K562 (cell line): ENCODE results near the gene CDRT15. TPM values are rescaled to one million over a fixed set of nuclear protein-coding genes. Genes with fewer than 3 reads are reported as not detected.

ENCODE experiments used
- ATAC-seq: fragments of 200-7000 bp; cut with Tn5 transposase; 3 replicates; pipeline ENCODE4 v1.9.1; 2020; ENCODE audit warnings: moderate library complexity
- BruUV-seq: library from RNA; stranded (reverse); fragments of 400-500 nt; replicated peaks from 2 replicates; lab custom pipeline; 2021; lab: Mats Ljungman, UMichigan
- CTCF ChIA-PET: fragments of 300-600 bp; formaldehyde crosslinking; extraction: SDS; loops from one replicate; lab custom pipeline; 2021; ENCODE audit warnings: low intra/inter-chr PET ratio; lab: Yijun Ruan, JAX
- POLR2A ChIA-PET: fragments of 300-600, 350-650 bp; sonication (Branson Sonifier 250); formaldehyde crosslinking; extraction: SDS; loops from one replicate; lab custom pipeline; 2021; ENCODE audit warnings: antibody characterized with exemption, inconsistent platforms; lab: Yijun Ruan, JAX
- DNase-seq, 4 experiments: peaks; one replicate each; pipeline versions ENCODE4 v3.0.0 to v3.0.0-alpha.2; 2011 to 2018; ENCODE audit warnings: low spot score in 3 of 4, mixed read lengths in 3 of 4; ENCODE audit errors: extremely low read depth in 1 of 4
- FAIRE-seq: peaks from 2 replicates; lab custom pipeline; 2011; peaks lifted over from hg19 to GRCh38; lab: Jason Lieb, UNC
- H2AFZ ChIP-seq: 2 replicates; pipeline ENCODE4 v1.6.0; 2011; ENCODE audit warnings: low read depth, low read length, control low read depth, inconsistent platforms
- H3K27ac ChIP-seq: fragments of 200-600 bp; 3 replicates; pipeline ENCODE4 v1.8.0; 2011; ENCODE audit warnings: low read depth, mild to moderate bottlenecking, control low read depth, inconsistent platforms, low read length, moderate library complexity, mixed read lengths; ENCODE audit errors: extremely low read depth
- H3K27me3 ChIP-seq, 2 experiments: fragments of 300-600 bp in 1 of 2; 2 replicates in 1 of 2; 3 replicates in 1 of 2; pipeline versions ENCODE4 v1.6.0 to v1.8.0; 2011; ENCODE audit warnings: inconsistent platforms in 2 of 2, low read length in 2 of 2, mild to moderate bottlenecking in 1 of 2, mixed read lengths in 1 of 2, moderate library complexity in 1 of 2; ENCODE audit not compliant: control insufficient read depth in 2 of 2, insufficient read depth in 2 of 2
- H3K36me3 ChIP-seq: fragments of 300-600 bp; 3 replicates; pipeline ENCODE4 v1.8.0; 2011; ENCODE audit warnings: mild to moderate bottlenecking, low read length, inconsistent platforms; ENCODE audit not compliant: control insufficient read depth, insufficient read depth
- H3K4me1 ChIP-seq, 2 experiments: fragments of 200-600 bp in 1 of 2; replicated peaks in 1 of 2; 2 replicates in 1 of 2; 3 replicates in 1 of 2; pipeline versions ENCODE4 v1.5.1 to v1.8.0; 2011; ENCODE audit warnings: inconsistent platforms in 2 of 2, low read length in 2 of 2, mild to moderate bottlenecking in 1 of 2, mixed read lengths in 1 of 2, moderate library complexity in 1 of 2; ENCODE audit not compliant: control insufficient read depth in 2 of 2, insufficient read depth in 2 of 2
- H3K4me2 ChIP-seq: 2 replicates; pipeline ENCODE4 v1.6.1; 2011; ENCODE audit warnings: low read length, control low read depth, inconsistent platforms, mixed read lengths; ENCODE audit not compliant: insufficient read depth
- H3K4me3 ChIP-seq: fragments of 200-600 bp; sonication (generic), shearing (Covaris generic); 2 replicates; pipeline ENCODE4 v1.5.1; 2016; ENCODE audit warnings: control low read depth, inconsistent platforms
- H3K79me2 ChIP-seq: fragments of 200-600 bp; 3 replicates; pipeline ENCODE4 v1.8.0; 2011; ENCODE audit warnings: low read length, inconsistent platforms; ENCODE audit not compliant: control insufficient read depth, insufficient read depth
- H3K9ac ChIP-seq, 2 experiments: 2 replicates each; pipeline versions ENCODE4 v1.6.0 to v1.6.1; 2011; ENCODE audit warnings: low read depth in 2 of 2, low read length in 2 of 2, control low read depth in 1 of 2, inconsistent platforms in 1 of 2, mild to moderate bottlenecking in 1 of 2, mixed read lengths in 1 of 2; ENCODE audit not compliant: insufficient read depth in 1 of 2
- H3K9me1 ChIP-seq: one replicate; pipeline ENCODE4 v1.6.0; 2011; ENCODE audit warnings: inconsistent platforms, mild to moderate bottlenecking, low read length, moderate library complexity; ENCODE audit not compliant: control insufficient read depth, insufficient read depth
- H3K9me3 ChIP-seq: replicated peaks from 2 replicates; pipeline ENCODE4 v1.5.1; 2011; ENCODE audit warnings: low read depth, low read length, inconsistent platforms; ENCODE audit not compliant: control insufficient read depth, insufficient read depth
- H4K20me1 ChIP-seq: replicated peaks from 2 replicates; pipeline ENCODE4 v1.6.1; 2011; ENCODE audit warnings: low read length, inconsistent platforms, mixed read lengths; ENCODE audit not compliant: control insufficient read depth, insufficient read depth
- ADNP ChIP-seq: fragments of 200-800 bp; sonication (Bioruptor generic); IDR thresholded peaks from 2 replicates; pipeline ENCODE4 v1.6.1; 2016; ENCODE audit warnings: missing genetic modification characterization, missing compliant biosample characterization
- ARNT ChIP-seq, 2 experiments: fragments of 450-650 bp; IDR thresholded peaks; 2 replicates each; pipeline ENCODE4 v1.6.1; 2016; ENCODE audit warnings: mild to moderate bottlenecking in 1 of 2
- CBX5 ChIP-seq: IDR thresholded peaks from 2 replicates; pipeline ENCODE4 v1.6.1; 2014; ENCODE audit warnings: low read depth, borderline replicate concordance
- CC2D1A ChIP-seq: fragments of 450-650 bp; IDR thresholded peaks from 2 replicates; pipeline ENCODE4 v1.6.1; 2017; ENCODE audit warnings: mild to moderate bottlenecking
- CREB1 ChIP-seq, 2 experiments: sonication (generic) in 1 of 2; formaldehyde crosslinking in 1 of 2; IDR thresholded peaks; 2 replicates each; pipeline versions ENCODE4 v1.6.1 to v1.8.0; 2012 to 2022; ENCODE audit warnings: inconsistent platforms in 1 of 2, mild to moderate bottlenecking in 1 of 2, missing genetic modification reagents in 1 of 2, moderate library complexity in 1 of 2
- MEF2A ChIP-seq: IDR thresholded peaks from 2 replicates; pipeline ENCODE4 v1.6.1; 2011; ENCODE audit warnings: low read depth, mild to moderate bottlenecking, low read length, moderate library complexity; ENCODE audit not compliant: control insufficient read depth
- NFRKB ChIP-seq: fragments of 450-650 bp; IDR thresholded peaks from 2 replicates; pipeline ENCODE4 v1.6.1; 2016; ENCODE audit warnings: low read depth
- PTRF ChIP-seq: fragments of 450-650 bp; IDR thresholded peaks from 2 replicates; pipeline ENCODE4 v1.6.1; 2016; ENCODE audit warnings: mild to moderate bottlenecking, missing genetic modification characterization, missing compliant biosample characterization
- RAD21 ChIP-seq, 2 experiments: fragments of 250-450 bp in 1 of 2; fragments of 450-650 bp in 1 of 2; sonication (Bioruptor Pico) in 1 of 2; formaldehyde crosslinking in 1 of 2; IDR thresholded peaks in 1 of 2; conservative IDR thresholded peaks in 1 of 2; 2 replicates each; pipeline versions ENCODE4 v1.4.0 to v1.8.0; 2020 to 2022; ENCODE audit warnings: mild to moderate bottlenecking in 2 of 2, moderate library complexity in 1 of 2
- RBM34 ChIP-seq: fragments of 200-400 bp; formaldehyde crosslinking; IDR thresholded peaks from 2 replicates; pipeline ENCODE4 v1.6.1; 2018; ENCODE audit warnings: low read length, borderline replicate concordance; ENCODE audit not compliant: insufficient read depth
- SMARCA5 ChIP-seq: fragments of 450-650 bp; IDR thresholded peaks from 2 replicates; pipeline ENCODE4 v1.6.1; 2016
- SMARCE1 ChIP-seq: fragments of 450-650 bp; IDR thresholded peaks from 2 replicates; pipeline ENCODE4 v1.7.1; 2016; ENCODE audit warnings: mild to moderate bottlenecking
- SP2 ChIP-seq: IDR thresholded peaks from 2 replicates; pipeline ENCODE4 v1.6.1; 2011; ENCODE audit warnings: mild to moderate bottlenecking, low read depth, low read length, moderate library complexity; ENCODE audit not compliant: poor library complexity, severe bottlenecking; ENCODE audit errors: extremely low read depth
- TCF7L2 ChIP-seq: fragments of 150-350 bp; IDR thresholded peaks from 2 replicates; pipeline ENCODE4 v1.6.1; 2016; ENCODE audit warnings: low read depth, mild to moderate bottlenecking, low read length, moderate library complexity
- TEAD2 ChIP-seq: fragments of 450-650 bp; IDR thresholded peaks from 2 replicates; pipeline ENCODE4 v1.6.1; 2016; ENCODE audit warnings: missing genetic modification characterization, control low read depth, missing compliant biosample characterization
- XRCC3 ChIP-seq: fragments of 450-650 bp; IDR thresholded peaks from 2 replicates; pipeline ENCODE4 v1.6.1; 2017; ENCODE audit warnings: mild to moderate bottlenecking, moderate library complexity
- ZBTB1 ChIP-seq: sonication (generic); formaldehyde crosslinking; IDR thresholded peaks from 2 replicates; pipeline ENCODE4 v1.8.1; 2023; ENCODE audit warnings: missing genetic modification reagents, low read depth, mild to moderate bottlenecking, borderline replicate concordance
- ZNF143 ChIP-seq: sonication (generic); formaldehyde crosslinking; IDR thresholded peaks from 2 replicates; pipeline ENCODE4 v1.9.0; 2022; ENCODE audit warnings: mild to moderate bottlenecking, missing genetic modification reagents
- ZNF431 ChIP-seq: sonication (generic); formaldehyde crosslinking; IDR thresholded peaks from 2 replicates; pipeline ENCODE4 v1.8.0; 2022; ENCODE audit warnings: mild to moderate bottlenecking, missing genetic modification reagents
- ZNF696 ChIP-seq: fragments of 250-450 bp; sonication (Bioruptor Pico); conservative IDR thresholded peaks from 2 replicates; pipeline ENCODE4 v1.4.0; 2020; ENCODE audit warnings: mild to moderate bottlenecking, moderate library complexity
- ZNF778 ChIP-seq: fragments of 450-650 bp; formaldehyde crosslinking; IDR thresholded peaks from 2 replicates; pipeline ENCODE4 v1.4.0; 2020; ENCODE audit warnings: mild to moderate bottlenecking, moderate library complexity
- WGBS: fragments of 100-300 bp; shearing (Covaris generic); methylation state at CpG from one replicate; pipeline ENCODE4 v1.1.6; 2016; ENCODE audit warnings: low coverage, mixed read lengths; ENCODE audit not compliant: insufficient coverage; ENCODE audit errors: missing lambda C conversion rate; 5-methylcytosine and 5-hydroxymethylcytosine counted together
- in situ Hi-C: fragments of 300-500 bp; cut with MboI; formaldehyde crosslinking; loops from 4 replicates; pipeline ENCODE4 v1.15.0; 2018; ENCODE audit warnings: inconsistent platforms, mixed read lengths
- intact Hi-C: fragments of 100-400 bp; cut with micrococcal nuclease; formaldehyde crosslinking; loops from 2 replicates; pipeline ENCODE4 v1.14.2; 2022
- polyA plus RNA-seq, 8 experiments: library from polyadenylated mRNA; depleted of rRNA in 4 of 8; stranded (reverse) in 5 of 8; unstranded in 3 of 8; fragments of >200 nt; fragmentation: Nextera tagmentation in 2 of 8; fragmentation: Illumina TruSeq in 1 of 8; extraction: Ambion mirVana in 2 of 8; extraction: Trizol in 1 of 8; gene quantifications; 2 replicates each; pipeline versions ENCODE4 v1.2.1 to v1.2.3, GENCODE V29; 2011 to 2014; ENCODE audit warnings: inconsistent platforms in 1 of 8, missing spikeins in 1 of 8
- total RNA-seq, 7 experiments: library from RNA; depleted of rRNA in 6 of 7; stranded (reverse); fragments of >200 nt in 6 of 7; fragmentation: Illumina TruSeq in 2 of 7; extraction: Trizol in 2 of 7; gene quantifications; 2 replicates each; pipeline versions ENCODE4 v1.2.1 to v1.2.3, GENCODE V29; 2011 to 2021; ENCODE audit warnings: low replicate concordance in 1 of 7
- TF ChIP-seq, protein P1 (sequence below): fragments of 250-450 bp; sonication (Bioruptor Pico); IDR thresholded peaks from 2 replicates; pipeline ENCODE4 v1.8.0; 2022; ENCODE audit warnings: inconsistent platforms
- TF ChIP-seq, protein P2 (sequence below): fragments of 450-650 bp; conservative IDR thresholded peaks from 2 replicates; pipeline ENCODE4 v1.6.1; 2016; ENCODE audit warnings: missing genetic modification characterization, low read depth, mild to moderate bottlenecking, control low read depth, missing compliant biosample characterization

CDRT15 gene
- total and polyA plus RNA-seq, 9 of the 15 experiments (the other 6 are each of a cell fraction or from before 2014, with no cell fraction given) = not detected

- ATAC-seq (peak; percentile 86), DNase-seq (peak in 2 of 4 experiments; percentile 11 to 54), FAIRE-seq (peak; percentile 62)
- Histone ChIP-seq H3K9me3 (0 out of 2 replicates have a peak, but pooled peaks cover 2% of the 10 kb centered on the region), H3K27me3 (no peaks in the 10 kb centered on the region), H4K20me1 (no peaks in the 10 kb centered on the region), H3K27ac (peak overlapping the region; percentile 48; the same call in 1 of the 3 replicates), H3K9me1 (no peaks in the 10 kb centered on the region), H3K4me1 (peaks cover 0 to 14% of the 10 kb centered on the region in 2 experiments; a peak in 3 of 5 replicates), H3K4me2 (no peak overlapping the region), H3K4me3 (no peak overlapping the region), H2AFZ (no peak overlapping the region), H3K9ac (no peak overlapping the region), H3K79me2 (no peaks in the 10 kb centered on the region), H3K36me3 (peaks cover 6% of the 10 kb centered on the region; the same call in 1 of the 3 replicates)
- in situ Hi-C loops = no loop called here
- CTCF ChIA-PET = no interaction called here
- POLR2A ChIA-PET = no interaction called here
- intact Hi-C loops = no loop called here
- no TSS peak for BruUV-seq
- 3% methylated on average over 3 of the region's 3 CpGs for WGBS
- no peak for TF ChIP-seq ZNF431 (CRISPR knock-in tag)
- no peak for TF ChIP-seq ZNF696 (CRISPR knock-in tag)
- no peak for TF ChIP-seq MEF2A
- no peak for TF ChIP-seq XRCC3
- no peak for TF ChIP-seq NFRKB
- no peak for TF ChIP-seq ZNF143 (CRISPR knock-in tag)
- no peak for TF ChIP-seq TCF7L2
- peak; percentile 44; the same call in 1 of the 2 replicates for TF ChIP-seq SMARCE1
- TF ChIP-seq, protein P1, sequence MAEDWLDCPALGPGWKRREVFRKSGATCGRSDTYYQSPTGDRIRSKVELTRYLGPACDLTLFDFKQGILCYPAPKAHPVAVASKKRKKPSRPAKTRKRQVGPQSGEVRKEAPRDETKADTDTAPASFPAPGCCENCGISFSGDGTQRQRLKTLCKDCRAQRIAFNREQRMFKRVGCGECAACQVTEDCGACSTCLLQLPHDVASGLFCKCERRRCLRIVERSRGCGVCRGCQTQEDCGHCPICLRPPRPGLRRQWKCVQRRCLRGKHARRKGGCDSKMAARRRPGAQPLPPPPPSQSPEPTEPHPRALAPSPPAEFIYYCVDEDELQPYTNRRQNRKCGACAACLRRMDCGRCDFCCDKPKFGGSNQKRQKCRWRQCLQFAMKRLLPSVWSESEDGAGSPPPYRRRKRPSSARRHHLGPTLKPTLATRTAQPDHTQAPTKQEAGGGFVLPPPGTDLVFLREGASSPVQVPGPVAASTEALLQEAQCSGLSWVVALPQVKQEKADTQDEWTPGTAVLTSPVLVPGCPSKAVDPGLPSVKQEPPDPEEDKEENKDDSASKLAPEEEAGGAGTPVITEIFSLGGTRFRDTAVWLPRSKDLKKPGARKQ (CRISPR knock-in tag) = no peak
- no peak for TF ChIP-seq CBX5
- no peak for TF ChIP-seq ARNT (IDR thresholded peaks at IDR 0.05)
- no peak for TF ChIP-seq CC2D1A
- no peak for TF ChIP-seq TEAD2
- no peak for TF ChIP-seq RBM34
- TF ChIP-seq, protein P2, sequence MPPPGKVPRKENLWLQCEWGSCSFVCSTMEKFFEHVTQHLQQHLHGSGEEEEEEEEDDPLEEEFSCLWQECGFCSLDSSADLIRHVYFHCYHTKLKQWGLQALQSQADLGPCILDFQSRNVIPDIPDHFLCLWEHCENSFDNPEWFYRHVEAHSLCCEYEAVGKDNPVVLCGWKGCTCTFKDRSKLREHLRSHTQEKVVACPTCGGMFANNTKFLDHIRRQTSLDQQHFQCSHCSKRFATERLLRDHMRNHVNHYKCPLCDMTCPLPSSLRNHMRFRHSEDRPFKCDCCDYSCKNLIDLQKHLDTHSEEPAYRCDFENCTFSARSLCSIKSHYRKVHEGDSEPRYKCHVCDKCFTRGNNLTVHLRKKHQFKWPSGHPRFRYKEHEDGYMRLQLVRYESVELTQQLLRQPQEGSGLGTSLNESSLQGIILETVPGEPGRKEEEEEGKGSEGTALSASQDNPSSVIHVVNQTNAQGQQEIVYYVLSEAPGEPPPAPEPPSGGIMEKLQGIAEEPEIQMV (tag) = no peak
- TF ChIP-seq ZBTB1 (CRISPR knock-in tag) = no peak
- TF ChIP-seq ADNP (tag) = no peak
- no peak for TF ChIP-seq SP2
- TF ChIP-seq RAD21 (CRISPR knock-in tag; conservative IDR thresholded peaks at IDR 0.05 in 1 of 2, IDR thresholded peaks at IDR 0.05 in 1 of 2) = no peak
- no peak for TF ChIP-seq SMARCA5
- TF ChIP-seq CREB1 (IDR thresholded peaks at IDR 0.05) = no peak
- no peak for TF ChIP-seq CREB1 (CRISPR knock-in tag; IDR thresholded peaks at IDR 0.05)
- no peak for TF ChIP-seq ZNF778 (CRISPR knock-in tag)
- no peak for TF ChIP-seq PTRF
These were observed 27.4 kb downstream of the CDRT15 start for GRCh38 chr17:14209215-14209614.
